ENCODE results near the gene UBE2C.
"Not testable (repeated sequence)": the region's sequence is repeated elsewhere in the genome, so short reads cannot be mapped to it uniquely, and the experiment has no call there.

Gene UBE2C

DNA sequence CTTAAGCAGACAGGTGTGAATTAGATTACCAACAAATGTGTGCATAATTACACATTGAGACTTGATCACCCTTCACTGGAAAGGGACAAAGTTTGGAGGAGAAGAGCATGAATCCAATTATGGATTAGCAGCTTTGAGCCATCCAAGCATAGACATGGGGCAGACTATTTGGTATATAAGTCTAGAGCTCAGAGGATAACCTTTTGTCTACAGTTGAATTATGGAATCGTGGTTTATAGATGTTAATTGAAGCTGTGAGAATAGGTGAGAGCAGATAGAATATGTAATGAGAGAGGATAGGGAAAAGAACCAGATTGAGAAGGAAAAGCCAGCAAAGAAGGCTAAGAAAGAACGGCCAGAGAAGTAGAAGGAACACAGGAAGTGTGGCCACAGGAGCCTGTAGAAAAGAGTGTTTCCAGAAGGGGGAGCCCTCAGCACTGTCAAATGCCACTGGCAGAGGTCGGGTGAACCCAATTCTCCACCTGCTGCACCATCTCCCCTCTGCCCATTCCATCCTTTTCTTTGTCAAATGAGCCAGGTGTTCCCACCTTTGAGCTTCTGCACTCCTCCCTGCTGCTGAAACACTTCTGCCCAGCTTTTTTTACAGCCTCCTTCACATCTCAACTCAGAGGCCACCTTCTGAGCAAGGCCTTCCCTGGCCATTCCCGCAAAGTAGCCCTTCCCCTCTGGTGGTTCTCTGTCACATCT lies 13.4 kb upstream of the UBE2C start:
- no peak for DNase-seq

DNA sequence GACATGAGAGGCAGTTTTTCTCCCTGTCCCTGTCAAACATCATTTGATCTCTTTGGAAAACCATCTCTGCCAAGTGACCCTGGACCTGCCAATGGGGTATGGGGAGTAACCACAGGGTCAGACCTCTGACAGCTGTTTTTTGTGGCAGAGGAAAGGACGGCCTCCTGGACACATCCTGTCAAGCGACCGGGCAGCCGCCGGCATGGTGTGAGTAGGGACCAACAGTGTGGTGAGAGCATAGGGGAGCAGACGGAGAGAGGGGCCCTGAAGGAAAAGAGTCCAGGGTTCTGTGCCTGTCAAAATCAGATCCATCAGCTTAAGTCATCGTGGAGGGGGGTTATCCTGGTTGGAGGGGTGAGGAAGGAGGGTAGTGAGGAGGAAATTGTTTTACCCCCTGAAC lies 10.6 kb upstream of the UBE2C start:
- no peak for DNase-seq

DNA sequence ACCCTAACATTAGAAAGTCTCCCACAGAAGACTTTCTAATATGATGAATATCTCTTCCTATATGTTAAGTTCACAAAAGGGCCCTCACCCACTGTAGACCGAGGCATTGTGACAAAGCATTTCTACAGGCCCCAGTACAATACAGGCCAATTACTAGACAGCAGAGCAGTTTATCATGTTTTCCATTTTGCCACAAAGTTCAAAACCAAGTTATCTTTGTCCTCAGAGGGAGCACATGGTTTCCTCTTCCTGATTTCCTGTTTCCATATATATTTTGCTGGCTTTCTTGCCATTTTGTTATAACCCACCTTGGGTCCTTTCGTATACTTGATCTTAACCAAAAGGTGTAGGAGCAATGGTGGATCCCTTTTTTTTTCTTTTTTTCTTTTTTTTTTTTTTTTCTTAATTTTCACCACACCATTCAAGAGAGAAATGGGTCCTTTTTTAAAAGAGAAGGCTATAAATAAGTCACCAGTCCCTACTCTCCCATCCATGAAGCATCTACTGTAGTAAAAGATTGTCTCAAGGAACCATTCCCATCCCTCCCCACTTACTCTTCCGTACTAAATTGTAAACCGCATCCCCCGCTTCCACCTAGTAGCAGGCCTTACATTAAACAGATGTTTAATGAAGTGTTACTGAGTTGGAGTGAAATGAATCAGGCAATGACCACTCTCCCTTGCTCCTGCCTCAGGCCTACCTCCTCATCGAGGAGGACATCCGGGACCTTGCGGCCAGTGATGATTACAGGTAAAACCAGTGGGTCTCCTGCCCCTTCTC lies 2.1 kb upstream of the UBE2C start:
- no peak for DNase-seq

DNA sequence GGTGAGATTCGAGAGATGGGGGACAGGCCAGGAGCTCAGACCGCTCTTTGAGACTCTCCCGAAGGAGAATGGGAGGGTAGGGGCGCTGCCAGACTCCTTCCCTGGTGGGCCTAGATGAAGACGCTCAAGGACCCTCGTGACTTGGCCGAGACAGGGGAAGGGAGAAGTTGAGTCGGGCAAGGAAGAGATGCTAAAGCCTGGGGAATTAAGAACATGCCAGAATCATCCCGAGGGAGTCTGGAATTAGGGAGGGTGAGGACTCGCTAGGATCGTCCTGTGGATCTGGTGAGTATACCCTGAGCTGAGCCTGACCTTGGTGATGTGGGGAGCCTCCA lies 529 bp downstream of the UBE2C start:
- no peak for DNase-seq

DNA sequence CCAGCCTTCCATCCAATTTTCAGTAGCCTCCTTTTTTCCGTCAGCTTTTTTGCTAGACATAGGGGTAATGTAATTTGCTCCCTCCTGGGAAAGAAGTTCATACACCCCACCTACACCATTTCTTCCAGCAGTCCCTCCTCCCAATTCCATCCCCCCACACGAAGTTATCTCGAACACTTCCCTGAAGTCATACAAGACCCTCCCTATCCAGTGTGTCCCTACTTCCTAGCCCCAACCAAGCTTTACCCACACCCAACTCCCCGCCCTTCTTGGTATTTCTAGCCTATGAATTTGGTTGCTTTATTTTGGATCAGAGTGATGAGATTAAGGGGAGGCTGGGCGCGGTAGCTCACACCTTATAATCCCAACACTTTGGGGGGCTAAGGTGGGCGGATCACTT lies 1.0 kb downstream of the UBE2C start:
- no peak for DNase-seq

DNA sequence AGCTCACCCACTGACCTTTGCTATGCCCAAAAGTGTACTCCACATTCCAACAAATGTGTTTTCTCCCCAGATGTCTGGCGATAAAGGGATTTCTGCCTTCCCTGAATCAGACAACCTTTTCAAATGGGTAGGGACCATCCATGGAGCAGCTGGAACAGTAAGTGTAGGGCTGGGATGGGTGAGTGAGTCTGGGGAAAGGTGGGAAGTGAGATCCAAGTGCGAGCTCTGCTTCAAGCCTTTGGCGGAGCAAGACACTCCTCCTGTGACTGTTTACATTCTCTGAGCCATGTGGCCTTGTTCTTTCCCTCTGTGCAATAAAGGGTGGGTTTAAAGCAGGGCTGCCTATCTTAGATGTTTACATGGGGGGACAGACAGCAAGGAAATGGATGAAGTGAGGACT lies 1.9 kb downstream of the UBE2C start:
- no peak for DNase-seq

DNA sequence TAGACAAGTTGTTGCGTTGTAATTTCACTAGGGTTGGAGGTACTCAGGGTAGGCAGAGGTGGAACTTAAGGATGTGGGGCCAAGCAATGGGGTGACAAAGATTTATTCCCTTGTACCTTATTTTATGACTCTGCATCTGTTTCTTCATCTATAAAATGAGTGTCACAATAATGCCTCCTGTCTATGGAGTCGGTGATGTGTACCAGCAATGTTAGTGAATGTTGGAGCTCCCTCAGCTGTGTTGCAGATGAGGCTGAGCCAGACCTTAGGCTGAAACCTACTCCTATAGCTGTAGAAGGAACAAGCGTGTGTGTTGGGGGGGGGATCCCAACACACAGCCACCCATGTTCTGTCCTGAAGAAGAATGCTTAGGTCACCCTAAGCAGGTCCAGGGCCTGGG lies 4.5 kb downstream of the UBE2C start:
- no peak for DNase-seq

DNA sequence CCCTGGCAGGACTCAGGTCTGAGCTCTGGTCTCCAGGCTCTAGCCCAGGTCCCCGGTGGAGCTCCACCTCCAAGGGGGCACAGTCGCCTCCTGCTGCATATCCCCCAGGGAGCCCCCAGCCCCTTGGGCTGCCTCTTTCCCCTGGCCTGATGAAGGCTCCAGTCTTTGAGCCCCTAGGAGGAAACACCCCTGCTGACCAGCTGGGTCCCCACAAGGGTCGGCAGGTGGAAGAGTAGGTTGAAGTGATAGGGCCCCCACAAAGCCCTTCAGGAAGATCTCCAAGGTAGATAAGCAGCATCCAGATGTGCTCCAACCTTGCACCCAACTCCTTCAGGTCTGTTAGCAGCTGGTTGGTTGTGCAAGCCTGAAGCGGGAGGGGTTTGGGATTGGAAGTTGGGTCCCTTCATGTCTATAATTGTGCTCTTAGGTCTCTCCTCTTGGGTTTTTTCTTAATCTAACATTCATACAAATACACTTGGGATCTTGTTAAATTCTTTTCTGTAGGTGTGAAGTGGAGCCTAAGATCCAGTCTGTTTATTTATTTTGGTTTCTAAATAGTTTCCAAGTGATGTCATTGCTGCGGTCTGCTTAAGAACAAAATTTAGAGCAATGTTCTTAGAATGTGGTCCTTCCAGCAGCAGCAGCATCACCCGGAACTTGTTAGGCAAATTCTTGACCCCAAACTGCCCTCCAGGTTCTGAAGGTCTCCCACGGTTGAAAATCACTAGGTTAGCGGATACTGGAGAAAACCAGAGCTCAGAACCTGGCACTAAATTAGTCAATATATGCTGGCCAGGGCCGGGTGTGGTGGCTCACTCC lies 5.1 kb downstream of the UBE2C start:
- no peak for DNase-seq

DNA sequence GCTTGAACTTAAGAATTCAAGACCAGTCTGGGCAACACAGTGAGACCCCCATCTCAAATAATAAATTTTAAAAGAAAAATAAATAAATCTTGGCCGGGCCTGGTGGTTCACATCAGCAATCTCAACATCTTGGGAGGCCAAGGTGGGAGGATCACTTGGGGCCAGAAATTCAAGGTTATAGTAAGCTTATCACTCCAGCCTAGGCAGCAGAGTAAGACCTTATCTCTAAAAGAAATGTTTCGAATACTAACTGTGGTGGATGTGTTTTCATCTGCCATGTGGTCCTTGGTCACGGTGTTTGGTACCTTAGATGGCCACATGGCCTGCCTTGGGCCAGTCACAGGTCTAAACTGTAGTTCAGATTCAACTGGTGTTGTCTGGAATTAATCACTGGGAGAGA lies 5.8 kb downstream of the UBE2C start:
- no peak for DNase-seq

DNA sequence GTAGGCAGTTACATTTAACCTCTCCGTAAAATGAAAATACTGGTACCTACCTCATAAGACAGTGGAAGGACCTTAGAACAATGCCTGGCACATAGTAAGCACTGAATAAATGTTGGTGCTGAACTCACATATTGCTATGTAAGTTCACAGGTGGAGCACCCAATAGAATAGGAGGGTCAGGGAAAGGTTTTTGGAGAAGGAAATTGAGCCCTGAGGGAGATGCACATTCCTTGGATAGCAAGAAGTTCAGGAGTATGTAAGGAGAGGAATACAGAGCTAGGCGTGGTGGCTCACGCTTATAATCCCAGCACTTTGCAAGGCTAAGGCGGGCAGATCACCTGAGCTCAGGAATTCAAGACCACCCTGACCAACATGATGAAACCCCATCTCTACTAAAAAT lies 7.0 kb downstream of the UBE2C start:
- DNase-seq = no peak

DNA sequence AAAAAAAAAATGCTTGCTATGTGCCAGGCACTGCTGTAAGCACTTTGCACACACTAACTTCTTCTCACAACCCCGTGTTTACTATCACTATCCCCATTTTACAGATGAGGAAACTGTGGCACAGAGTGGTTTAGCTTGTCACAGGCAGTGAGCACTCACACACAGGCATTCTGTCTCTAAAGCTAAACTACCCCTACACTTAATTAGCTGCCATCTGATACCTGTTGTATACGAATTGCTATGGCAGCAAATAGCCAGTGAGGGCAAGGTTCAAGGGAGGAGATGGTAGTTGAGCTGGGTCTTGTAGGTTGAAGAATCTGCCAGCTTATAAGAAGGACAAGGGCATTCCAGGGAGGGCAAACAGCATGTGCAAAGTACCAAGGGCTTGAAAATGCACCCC lies 9.5 kb downstream of the UBE2C start:
- DNase-seq = no peak

DNA sequence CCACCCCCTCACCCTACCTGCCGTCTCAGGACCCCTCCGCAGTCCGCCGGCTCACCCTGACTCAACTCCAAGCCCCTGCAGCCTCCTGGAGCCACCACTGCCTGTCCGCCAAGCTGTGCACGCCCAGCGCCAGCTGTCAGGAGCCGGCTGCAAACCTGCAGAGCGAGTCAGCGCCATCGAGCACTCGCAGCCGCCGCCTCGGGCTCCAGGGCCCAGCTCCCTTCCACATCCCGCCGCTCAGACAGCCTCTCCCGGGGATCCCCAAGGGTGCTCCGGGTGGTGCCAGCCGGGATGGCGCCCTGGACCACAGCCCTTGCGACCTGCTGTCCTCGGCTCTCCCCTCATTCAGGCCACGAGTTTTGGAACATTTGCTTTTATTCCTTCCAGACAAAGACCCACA lies 10.4 kb downstream of the UBE2C start:
- peak; percentile 5 for DNase-seq

DNA sequence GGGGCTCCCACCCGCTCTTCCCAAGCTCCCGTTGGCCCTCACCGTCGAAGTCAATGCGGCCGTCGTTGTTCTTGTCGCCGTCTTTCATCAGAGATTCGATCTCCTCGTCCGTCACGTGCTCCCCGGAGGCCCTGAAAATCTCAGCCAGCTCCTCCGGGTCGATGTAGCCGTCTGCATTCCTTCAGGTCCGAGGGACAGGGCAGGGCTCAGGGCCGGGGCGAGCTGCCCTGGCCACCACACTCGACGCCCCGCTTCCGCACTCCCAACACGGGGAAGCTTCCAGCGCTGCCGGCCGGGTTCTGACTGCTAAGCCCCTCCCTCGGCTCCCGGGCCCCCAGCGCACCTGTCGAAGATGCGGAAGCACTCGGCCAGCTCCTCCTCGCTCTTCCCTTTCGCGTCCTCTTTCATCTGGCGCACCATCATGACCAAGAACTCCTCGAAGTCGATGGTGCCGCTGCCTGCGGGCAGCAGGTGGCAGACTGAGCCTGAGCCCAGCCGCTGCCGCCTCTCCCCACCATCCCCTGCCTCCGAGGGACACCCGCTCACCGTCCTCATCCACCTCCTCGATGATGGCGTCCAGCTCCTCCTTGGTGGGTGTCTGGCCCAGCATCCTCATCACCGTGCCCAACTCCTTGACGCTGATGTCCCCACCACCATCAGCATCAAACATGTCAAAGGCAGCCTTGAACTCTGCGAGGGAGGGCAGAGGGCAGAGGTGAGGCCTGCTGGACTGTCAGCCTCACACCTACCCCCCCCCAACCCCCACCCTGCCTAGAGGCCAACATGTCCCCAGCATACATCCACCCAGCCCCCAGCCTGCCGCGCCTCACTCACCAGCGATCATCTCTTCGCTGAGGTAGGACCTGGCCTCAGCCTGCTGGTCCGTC lies 11.7 kb downstream of the UBE2C start:
- DNase-seq = no peak

DNA sequence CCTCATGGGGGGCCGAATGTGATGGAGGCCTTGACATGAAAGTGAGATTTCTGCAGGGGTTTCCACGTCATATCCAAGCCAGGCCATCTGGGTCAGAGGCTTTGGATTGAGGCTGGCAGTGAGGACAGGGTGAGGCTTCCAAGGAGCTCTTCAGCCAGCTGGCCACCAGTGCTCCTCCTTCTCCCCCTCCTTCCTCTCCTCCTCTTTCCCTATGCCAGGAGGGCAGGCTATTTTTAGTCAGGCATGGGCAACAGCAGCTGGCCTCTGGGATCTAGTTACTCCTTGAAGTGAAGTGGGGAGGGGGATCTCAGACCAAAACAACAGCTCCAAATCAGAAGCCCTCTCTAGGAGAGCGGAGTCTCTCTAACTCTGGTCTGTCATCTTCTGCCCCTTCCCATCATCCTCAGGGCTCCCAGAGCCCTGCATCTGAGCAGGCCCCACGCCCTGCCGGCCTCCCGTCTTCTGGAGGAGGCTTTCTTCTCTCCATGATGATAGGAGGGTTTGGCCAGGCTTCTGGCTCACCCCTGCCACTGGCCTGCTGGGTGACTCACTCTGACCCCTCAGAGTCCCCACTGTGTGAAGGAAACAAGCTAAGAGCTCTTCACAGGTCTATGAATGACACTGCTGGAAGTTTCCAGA lies 14.1 kb downstream of the UBE2C start:
- peak; percentile 3 for DNase-seq

DNA sequence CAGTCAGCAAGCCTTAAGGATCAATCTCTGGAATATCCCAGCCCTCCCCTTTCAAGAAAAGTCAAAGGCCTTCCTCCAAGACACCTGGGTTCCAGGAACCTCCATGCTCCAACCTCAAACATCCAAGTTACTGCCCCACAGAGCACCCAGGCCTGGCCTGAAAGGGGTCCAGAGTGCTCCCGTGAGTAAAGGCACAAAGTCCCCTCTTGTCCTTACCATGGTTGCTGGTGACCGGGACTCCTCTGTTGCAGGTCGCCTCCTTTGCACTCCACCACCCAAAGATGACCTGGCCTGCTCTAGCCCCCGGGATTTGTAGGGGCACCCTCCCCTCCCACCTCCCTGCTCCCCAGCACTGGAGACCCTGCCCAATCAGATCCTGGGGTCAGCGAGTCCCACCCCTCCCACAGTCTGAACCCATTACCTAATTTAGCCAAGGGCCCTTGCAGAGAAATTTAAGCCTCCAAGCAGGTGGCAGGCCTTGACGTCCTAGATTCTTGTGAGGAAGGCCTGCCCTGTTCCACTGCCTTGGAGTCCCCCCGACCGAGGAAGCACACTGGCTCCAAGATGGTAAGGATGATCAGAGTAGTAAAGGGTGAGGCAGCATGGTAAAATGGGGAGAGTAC lies 14.7 kb downstream of the UBE2C start, which contains the start of gene TNNC2:
TNNC2 (minus strand) TSS at position 283 of the 623 bp plus-strand sequence; CDS start at position 219, 64 bp downstream.
- DNase-seq = no peak

DNA sequence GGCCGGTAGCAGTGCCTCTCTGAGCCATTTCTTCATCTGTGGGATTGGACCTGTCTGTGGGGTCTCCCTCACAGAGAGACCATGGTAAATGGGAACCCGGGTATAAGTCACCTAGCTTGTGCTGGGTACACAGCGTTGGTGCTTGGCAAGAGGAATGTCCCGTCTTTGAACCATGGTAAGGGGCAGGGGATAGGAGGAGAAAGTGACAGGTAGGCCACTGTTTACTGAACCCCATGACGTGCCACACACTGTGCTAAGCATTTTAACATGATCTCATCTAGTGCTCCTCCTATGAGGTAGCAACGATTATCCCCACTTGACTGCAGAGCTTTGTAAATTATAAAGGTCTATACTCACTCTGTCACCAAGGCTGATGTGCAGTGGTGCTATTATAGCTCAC lies 15.3 kb downstream of the UBE2C start:
- DNase-seq = no peak

DNA sequence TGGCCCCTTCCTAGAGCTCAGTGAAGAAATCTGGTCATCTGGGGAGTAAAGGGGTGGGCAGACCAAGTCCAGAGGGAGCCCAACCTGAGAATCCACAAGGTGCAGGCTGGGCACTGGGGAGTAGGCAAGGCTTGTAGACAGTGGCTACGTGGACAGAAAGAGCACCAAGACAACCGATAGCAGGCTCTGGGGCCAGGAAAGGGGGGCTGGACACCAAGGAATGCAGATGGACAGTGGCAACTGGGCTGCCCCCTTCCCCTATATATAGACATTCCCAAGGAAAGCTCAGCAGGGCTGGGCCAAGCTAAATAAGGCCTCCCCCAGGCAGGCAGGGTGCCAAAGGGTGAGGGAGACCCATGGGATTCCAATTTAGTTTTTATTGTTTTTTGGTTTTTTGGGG lies 16.1 kb downstream of the UBE2C start:
- DNase-seq = no peak

DNA sequence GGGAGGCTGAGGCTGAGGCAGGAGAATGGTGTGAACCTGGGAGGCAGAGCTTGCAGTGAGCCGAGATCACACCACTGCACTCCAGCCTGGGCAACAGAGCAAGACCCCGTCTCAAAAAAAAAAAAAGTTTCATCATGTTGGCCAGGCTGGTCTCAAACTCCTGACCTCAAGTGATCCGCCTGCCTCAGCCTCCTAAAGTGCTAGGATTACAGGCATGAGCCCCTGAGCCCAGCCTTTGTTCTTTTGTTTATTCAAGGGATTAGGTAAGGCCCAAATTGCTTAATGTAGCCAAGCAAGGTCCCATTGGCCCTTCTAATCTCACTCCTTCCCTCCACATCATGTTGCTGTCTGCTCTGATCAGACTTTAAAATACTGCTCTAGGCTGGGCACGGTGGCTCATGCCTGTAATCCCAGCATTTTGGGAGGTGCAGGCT lies 17.2 kb downstream of the UBE2C start:
- DNase-seq = not testable (repeated sequence)

DNA sequence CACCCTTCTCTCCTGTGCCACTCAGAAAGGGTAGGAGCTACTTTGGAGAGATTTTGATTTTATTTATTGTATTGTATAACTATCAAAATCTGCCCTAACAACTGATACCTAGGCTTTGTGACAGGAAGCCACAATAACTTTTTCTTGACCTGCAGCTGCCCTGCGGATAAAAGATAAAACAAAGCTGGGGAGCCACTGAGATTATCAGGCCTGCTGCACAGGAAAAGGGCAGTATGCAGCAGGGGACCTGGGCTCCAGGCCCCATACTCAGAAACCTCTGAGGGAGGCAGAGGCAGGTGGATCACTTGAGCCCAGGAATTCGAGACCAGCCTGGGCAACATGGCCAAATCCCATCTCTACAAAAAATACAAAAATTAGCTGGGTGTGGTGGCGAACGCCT lies 20.2 kb downstream of the UBE2C start:
- DNase-seq = no peak

DNA sequence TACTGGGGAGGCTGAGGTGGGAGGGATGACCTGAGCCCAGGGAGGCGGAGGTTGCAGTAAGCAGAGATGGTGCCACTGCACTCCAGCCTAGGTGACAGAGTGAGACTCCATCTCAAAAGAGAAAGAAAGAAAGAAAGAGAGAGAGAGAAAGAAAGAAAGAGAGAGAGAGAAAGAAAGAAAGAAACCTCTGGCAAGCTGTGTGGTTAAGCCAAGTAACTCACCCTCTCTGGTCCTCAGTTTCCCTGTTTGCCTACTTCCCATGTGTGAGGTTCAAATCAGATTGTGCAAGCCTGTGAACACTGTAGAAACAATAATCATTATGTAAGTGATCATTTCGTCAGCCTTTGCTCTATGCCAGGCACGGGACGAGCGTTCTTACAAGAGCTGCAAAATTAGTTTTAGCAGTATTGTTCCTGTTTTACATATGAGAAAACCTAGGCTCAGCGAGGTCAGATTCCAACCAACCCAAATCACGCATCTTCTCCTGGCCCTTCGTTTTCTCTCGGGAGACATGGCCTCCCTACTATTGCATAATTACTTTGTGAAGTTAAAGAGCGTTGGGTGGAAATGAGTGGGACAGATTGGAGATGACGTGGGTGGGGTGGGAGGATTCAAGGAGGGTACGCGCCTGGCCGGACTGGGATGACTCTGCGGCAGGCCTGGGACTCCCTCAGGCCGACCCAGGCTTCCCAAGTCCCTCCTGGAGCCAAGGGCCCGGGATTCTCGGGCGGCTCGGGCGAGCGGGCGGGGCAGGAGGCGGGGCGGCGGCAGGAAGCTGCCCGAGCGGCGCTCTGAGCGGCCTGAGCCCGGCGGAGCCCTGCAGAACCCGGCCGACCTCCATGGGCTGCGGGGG lies 20.8 kb downstream of the UBE2C start, which contains the start of gene SNX21:
SNX21 (plus strand) TSS at position 770 of the 853 bp plus-strand sequence. CDS start 121 bp downstream, outside the sequence.
- DNase-seq = peak; percentile 73

Data from NCI-H446 treated with DMSO at 0.1 percent for 48 hours (cell line).